OCI-LY3 (cell line): Measurements from ENCODE around the gene ORAI1.

Source experiments
- H2AFZ ChIP-seq: fragments of 200-600, 300-600 bp; shearing (Covaris generic); 2 replicates; pipeline ENCODE4 v1.6.0; 2014; ENCODE audit warnings: antibody characterized with exemption, low read depth, low read length
- H3K27ac ChIP-seq: fragments of 200-600, 300-600 bp; sonication (generic); 2 replicates; pipeline ENCODE4 v1.5.1; 2014; ENCODE audit warnings: mild to moderate bottlenecking, low read length, moderate library complexity, mixed read lengths
- H3K27me3 ChIP-seq: fragments of 200-600, 300-600 bp; sonication (generic); 2 replicates; pipeline ENCODE4 v1.6.1; 2014; ENCODE audit warnings: low read depth, low read length, mixed read lengths
- H3K36me3 ChIP-seq: fragments of 200-600, 300-600 bp; sonication (generic); replicated peaks from 2 replicates; pipeline ENCODE3; 2014; ENCODE audit warnings: low read depth, low read length, mixed read lengths
- H3K4me1 ChIP-seq: fragments of 300-600, 200-600 bp; sonication (generic); 2 replicates; pipeline ENCODE4 v1.6.1; 2014; ENCODE audit warnings: low read length, mixed read lengths
- H3K4me2 ChIP-seq: fragments of 200-600, 300-600 bp; sonication (generic); 2 replicates; pipeline ENCODE4 v1.6.1; 2014; ENCODE audit warnings: low read length, mixed read lengths
- H3K4me3 ChIP-seq: fragments of 300-600, 200-600 bp; sonication (generic); 2 replicates; pipeline ENCODE4 v1.5.1; 2014; ENCODE audit warnings: antibody characterized with exemption, mild to moderate bottlenecking, low read length, moderate library complexity
- H3K79me2 ChIP-seq: fragments of 300-600, 200-600 bp; shearing (Covaris generic); 2 replicates; pipeline ENCODE4 v1.6.1; 2014; ENCODE audit warnings: mild to moderate bottlenecking, low read length, mixed read lengths
- H3K9ac ChIP-seq: fragments of 300-600, 200-600 bp; shearing (Covaris generic); 2 replicates; pipeline ENCODE4 v1.6.0; 2014; ENCODE audit warnings: mild to moderate bottlenecking, low read length, moderate library complexity
- H3K9me3 ChIP-seq: fragments of 200-600, 300-600 bp; shearing (Covaris generic); 2 replicates; pipeline ENCODE4 v1.6.1; 2014; ENCODE audit warnings: low read length, mixed read lengths; ENCODE audit not compliant: insufficient read depth
- H4K20me1 ChIP-seq: fragments of 200-600, 300-600 bp; sonication (generic); 2 replicates; pipeline ENCODE4 v1.6.1; 2016; ENCODE audit warnings: low read length, mixed read lengths; ENCODE audit not compliant: insufficient read depth
- EZH2phosphoT487 ChIP-seq: fragments of 200-600 bp; shearing (Covaris generic); IDR thresholded peaks from 2 replicates; pipeline ENCODE4 v1.6.1; 2018; ENCODE audit warnings: antibody characterized with exemption, mixed run types, low read depth
- TF ChIP-seq, protein P1 (sequence below): fragments of 200-600, 300-600 bp; sonication (generic); IDR thresholded peaks from 2 replicates; pipeline ENCODE4 v1.5.1; 2014; ENCODE audit warnings: antibody characterized with exemption, low read length, low read depth

ORAI1 gene

DNA sequence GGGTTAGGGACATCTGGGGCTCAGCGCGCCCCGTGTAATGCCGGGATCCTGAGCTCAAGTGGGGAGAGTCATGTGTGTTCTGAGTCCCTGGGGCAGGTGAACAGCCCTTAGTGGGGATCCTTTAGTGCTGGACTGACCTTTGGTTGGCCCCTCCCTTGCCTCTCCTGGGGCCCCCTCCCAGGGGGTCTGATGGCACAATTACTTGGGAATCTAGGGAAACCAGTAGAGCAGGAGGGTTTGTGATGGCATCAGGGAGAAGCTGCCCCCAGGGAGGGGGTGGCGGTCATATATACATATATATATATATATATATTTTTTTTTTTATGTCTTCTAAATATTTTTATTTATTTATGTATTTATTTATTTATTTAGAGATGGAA, 43.2 kb downstream of the ORAI1 start, which contains the start of gene MORN3:
TSS of gene MORN3 (minus strand) at position 134 of the 380 bp plus-strand sequence. CDS start 171 bp downstream, outside the sequence.
- H3K4me2 ChIP-seq: no peak within 1 kb of the TSS
- no peak within 1 kb of the TSS for H3K4me3 ChIP-seq
- TF ChIP-seq, protein P1, sequence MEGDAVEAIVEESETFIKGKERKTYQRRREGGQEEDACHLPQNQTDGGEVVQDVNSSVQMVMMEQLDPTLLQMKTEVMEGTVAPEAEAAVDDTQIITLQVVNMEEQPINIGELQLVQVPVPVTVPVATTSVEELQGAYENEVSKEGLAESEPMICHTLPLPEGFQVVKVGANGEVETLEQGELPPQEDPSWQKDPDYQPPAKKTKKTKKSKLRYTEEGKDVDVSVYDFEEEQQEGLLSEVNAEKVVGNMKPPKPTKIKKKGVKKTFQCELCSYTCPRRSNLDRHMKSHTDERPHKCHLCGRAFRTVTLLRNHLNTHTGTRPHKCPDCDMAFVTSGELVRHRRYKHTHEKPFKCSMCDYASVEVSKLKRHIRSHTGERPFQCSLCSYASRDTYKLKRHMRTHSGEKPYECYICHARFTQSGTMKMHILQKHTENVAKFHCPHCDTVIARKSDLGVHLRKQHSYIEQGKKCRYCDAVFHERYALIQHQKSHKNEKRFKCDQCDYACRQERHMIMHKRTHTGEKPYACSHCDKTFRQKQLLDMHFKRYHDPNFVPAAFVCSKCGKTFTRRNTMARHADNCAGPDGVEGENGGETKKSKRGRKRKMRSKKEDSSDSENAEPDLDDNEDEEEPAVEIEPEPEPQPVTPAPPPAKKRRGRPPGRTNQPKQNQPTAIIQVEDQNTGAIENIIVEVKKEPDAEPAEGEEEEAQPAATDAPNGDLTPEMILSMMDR: no peak
- TF ChIP-seq EZH2phosphoT487: no peak
- H2AFZ ChIP-seq: no peak within 1 kb of the TSS
- no peaks in the 10 kb centered on the region for H3K27me3 ChIP-seq
- peaks cover 18% of the 10 kb centered on the region for H3K4me1 ChIP-seq
- no peaks in the 10 kb centered on the region for H3K9me3 ChIP-seq
- no peaks in the 10 kb centered on the region for H4K20me1 ChIP-seq
- H3K36me3 ChIP-seq: no peaks in the 10 kb centered on the region
- H3K27ac ChIP-seq: no peak within 1 kb of the TSS
- H3K79me2 ChIP-seq: peaks cover 5% of the 10 kb centered on the region; the same call in 1 of the 2 replicates
- H3K9ac ChIP-seq: no peak within 1 kb of the TSS

DNA sequence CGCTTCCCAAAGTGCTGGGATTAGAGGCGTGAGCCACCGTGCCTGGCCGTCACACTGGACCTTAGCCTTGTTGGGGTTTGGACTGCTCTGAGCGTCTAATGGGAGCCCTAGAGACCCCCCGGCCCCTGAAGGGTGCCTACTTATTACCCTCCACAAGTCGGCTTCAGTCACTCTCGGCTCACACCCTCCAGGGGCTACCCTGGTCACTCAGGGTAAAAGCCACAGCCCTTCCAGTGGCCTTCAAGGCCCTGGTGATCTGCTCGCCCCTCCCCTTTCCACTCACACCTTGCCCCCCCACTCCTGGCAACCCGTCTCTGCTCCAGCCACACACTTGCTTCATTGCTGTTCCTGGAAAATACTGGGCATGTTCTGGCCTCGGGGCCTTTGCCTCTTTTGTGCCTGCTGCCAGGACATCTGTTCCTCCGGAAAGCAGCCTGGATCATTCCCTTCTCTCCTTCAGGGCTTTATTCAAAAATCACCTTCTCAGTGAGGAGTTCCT, 46.7 kb downstream of the ORAI1 start:
- Histone ChIP-seq H3K9ac (peak overlapping the region; percentile 44), H3K27me3 (no peaks in the 10 kb centered on the region), H3K4me2 (peak overlapping the region; percentile 87), H3K4me3 (peak overlapping the region; percentile 82), H3K4me1 (peaks cover 14% of the 10 kb centered on the region), H3K79me2 (no peaks in the 10 kb centered on the region), H3K9me3 (no peaks in the 10 kb centered on the region), H3K36me3 (no peaks in the 10 kb centered on the region), H2AFZ (peak overlapping the region; percentile 83), H3K27ac (no peak overlapping the region), H4K20me1 (no peaks in the 10 kb centered on the region)
- TF ChIP-seq, protein P1: no peak
- TF ChIP-seq EZH2phosphoT487: no peak

DNA sequence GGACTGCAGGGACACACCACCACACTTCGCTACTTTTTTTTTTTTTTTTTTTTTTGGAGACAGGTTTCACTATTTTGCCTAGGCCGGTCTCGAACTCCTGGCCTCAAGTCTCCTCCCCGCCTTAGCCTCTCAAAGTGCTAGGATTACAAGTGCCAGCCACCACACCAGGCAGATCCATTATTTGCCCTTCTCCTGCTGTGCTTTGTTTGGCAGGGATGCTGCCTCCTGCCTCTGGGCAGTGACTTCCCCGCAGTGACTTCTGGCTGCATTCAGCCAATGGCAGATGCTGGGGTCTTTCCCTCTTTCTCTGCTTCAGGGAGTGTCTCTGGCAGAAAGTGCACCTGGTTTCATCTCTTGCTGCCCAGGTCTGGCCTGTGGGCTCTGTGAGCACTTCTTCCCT, 49.9 kb downstream of the ORAI1 start:
- Histone ChIP-seq H3K9ac (no peak overlapping the region), H4K20me1 (no peaks in the 10 kb centered on the region)
- TF ChIP-seq, protein P1: no peak
- no peak for TF ChIP-seq EZH2phosphoT487

DNA sequence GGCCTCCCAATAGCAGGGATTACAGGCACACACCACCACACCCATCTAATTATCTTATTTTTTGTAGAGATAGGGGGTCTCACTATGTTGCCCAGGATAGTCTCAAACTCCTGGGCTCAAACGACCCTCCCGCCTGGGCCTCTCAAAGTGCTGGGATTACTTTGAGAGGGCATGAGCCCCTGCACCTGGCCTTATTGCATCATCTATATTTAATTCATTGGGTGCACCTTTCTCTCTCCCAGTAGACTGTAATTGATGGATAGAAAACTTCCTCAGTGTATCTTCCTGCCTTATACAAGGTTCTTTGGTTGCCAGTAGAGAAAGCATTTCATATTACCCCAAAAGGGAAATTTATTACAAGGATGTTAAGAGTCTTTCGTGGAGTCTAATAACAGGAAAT, 52.0 kb downstream of the ORAI1 start:
- no peak overlapping the region for H3K9ac ChIP-seq
- no peaks in the 10 kb centered on the region for H3K4me1 ChIP-seq
- no peak overlapping the region for H3K27ac ChIP-seq
- no peaks in the 10 kb centered on the region for H3K36me3 ChIP-seq
- H3K9me3 ChIP-seq: no peaks in the 10 kb centered on the region
- no peak overlapping the region for H2AFZ ChIP-seq
- no peaks in the 10 kb centered on the region for H4K20me1 ChIP-seq
- H3K27me3 ChIP-seq: no peaks in the 10 kb centered on the region
- no peak overlapping the region for H3K4me2 ChIP-seq
- no peak overlapping the region for H3K4me3 ChIP-seq
- no peaks in the 10 kb centered on the region for H3K79me2 ChIP-seq
- no peak for TF ChIP-seq EZH2phosphoT487
- TF ChIP-seq, protein P1: no peak

More for the DNA sequence above, 49.9 kb downstream of the ORAI1 start:
- peaks cover 14% of the 10 kb centered on the region for H3K4me1 ChIP-seq
- H3K4me3 ChIP-seq: no peak overlapping the region
- H3K27ac ChIP-seq: no peak overlapping the region
- no peaks in the 10 kb centered on the region for H3K79me2 ChIP-seq
- H3K27me3 ChIP-seq: no peaks in the 10 kb centered on the region
- H3K36me3 ChIP-seq: no peaks in the 10 kb centered on the region
- H2AFZ ChIP-seq: no peak overlapping the region
- H3K4me2 ChIP-seq: no peak overlapping the region
- H3K9me3 ChIP-seq: no peaks in the 10 kb centered on the region
